Stimulated activated CD4-positive, alpha-beta T cell treated with anti-CD3 and anti-CD28 coated beads, Interleukin-4, amount 100 ng/mL, for 4 hours (primary cell): ENCODE results near the gene SLC16A7.

Experiments
- DNase-seq, 2 experiments: peaks; one replicate each; pipeline ENCODE4 v3.0.0-alpha.2; 2020

The SLC16A7 gene

DNA sequence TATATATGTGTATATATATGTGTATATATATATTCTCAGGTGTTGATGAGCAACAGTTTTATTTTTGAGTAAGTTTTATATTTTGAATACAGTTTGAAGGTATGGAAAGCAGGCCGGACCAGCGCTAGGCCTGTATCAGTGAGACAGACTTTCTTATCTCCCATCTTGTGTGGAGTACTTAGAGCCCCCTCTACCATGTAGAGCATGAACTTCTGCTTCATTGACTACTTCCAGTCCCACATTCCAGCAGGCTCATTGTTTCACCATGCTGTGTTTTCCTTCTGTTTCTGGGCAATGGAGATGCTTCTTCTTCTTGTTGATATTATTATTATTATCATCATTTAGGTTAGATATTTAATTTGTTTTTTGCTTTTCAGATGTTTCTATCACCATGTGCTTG lies 76.4 kb downstream of the SLC16A7 start:
- DNase-seq, result no peak

DNA sequence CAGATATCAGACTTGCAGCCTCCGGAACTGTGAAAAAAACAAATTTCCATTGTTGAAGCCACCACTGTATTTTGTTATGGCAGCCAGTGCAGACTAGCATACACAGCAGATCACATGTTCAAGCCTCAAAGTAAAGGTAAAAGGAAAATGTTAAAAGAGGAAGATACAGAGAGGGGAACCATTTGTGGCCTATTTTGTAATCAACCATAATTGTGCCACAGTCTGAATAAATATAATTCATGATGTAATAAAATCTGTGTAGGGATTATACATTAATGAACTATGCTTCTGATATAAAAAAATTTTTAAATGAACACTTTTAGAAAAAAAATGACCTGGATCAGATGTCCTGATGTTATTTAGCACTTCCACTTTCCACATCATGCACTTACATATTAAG lies 79.6 kb downstream of the SLC16A7 start:
- no peak for DNase-seq

DNA sequence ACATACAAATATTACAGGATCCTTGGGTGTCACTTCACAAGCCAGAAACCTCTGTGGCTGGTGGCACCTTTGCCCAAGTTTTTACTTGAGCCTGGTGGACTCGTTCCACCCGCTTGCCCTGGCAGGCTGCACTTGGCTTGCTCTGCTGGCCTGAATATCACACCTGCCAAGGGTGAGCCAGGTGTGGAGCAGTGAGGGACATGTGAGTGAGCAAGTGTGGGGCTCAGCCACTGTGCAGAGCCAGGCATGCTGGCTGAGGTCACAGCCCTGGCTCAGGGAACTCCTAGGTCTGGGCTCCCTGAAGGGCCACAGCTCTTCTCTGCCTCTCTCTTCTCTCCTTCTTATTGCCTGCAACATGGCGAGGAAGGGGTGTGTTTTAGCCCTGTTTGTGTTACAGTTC lies 82.0 kb downstream of the SLC16A7 start:
- DNase-seq, result no peak

DNA sequence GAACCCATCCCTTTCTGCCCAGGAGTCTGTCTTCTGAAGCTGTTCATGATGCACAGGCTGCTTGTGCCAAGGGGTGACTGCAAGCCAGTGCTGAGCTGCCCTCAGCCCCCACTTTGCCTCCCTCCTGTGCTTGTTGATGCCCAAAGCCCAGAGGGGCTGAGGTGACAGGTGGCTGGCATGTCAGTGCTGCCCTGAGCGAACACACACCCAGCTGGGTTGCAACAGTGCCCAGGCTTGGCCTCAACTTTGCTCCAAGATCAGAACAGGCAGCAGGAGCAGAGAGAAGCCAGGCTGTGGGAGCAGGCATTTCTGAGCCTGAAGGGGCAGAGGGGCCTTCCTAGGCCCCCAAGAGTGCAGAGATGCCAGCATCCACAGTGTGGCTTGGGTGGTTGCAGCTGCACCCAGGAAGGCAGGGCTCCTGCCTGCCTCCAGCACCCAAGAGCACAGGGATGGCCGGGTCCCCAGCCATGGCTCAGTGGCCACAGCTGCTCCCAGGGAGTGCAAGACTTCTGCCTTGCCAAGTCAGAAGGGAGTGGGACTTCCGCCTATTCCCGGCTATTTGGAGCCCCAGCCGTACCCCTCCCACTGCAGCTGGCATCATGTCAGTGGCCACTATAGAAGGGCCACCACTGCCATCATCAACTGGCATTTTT lies 83.1 kb downstream of the SLC16A7 start:
- no peak for DNase-seq

DNA sequence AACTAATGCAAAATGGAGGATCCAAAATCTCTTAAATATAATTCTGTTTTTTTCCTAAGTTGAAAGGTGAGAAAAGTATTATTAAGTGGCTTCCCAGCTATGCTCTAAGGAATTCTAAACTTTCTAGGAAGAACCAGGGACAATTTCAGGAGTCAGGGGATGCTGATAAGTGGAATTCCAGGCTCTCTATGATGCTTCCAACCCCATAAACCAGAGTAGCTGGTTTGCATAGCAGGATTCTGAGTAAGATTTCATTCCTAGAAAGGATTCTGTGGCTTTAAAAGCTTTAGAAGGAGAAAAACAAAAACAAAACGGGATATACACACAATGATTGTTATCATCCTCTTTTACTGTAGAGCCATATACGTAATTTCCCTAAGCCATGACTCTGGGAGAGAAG lies 93.9 kb downstream of the SLC16A7 start:
- DNase-seq, result no peak

DNA sequence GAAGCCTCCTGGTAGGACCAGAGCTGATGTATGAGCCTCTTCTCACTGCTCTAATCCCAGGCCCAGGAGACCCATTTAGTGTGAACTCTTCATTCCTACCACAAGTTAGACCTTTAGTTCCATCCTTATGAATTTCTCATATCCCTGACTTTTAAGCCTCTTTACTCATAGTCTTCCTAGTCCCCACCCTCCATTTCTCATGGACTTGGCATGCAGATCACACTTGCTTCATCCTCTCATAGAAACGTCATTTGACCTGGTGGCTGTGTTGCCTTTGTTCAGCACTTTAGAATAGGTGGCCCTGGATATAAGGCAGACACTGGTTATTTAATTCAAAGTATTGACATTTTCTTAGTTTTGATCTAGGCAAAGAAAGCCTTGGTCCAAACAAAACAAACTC lies 99.5 kb downstream of the SLC16A7 start:
- DNase-seq, result no peak

DNA sequence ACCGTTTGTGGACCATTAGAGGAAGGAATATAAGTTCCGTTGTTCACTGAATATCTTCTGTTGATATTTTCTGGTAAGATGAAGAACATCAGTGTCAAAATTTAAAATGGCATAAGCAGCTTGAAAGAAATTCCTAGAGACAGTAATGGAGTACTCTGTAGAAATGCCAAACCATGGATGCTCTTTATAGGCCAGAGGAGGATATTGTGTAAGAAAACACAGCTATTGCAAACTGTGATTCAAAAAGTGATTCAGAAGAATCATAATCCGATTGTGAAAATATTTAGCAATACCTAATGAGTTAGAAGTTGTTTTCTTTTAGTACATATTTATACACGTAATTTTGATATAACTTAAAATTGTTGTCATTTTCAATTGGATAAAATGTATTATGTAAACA lies 102.8 kb downstream of the SLC16A7 start:
- no peak for DNase-seq

- no peak for DNase-seq
These were observed 103.8 kb downstream of the SLC16A7 start for GRCh38 chr12:59699421-59700152.

- no peak for DNase-seq
These were observed 104.3 kb downstream of the SLC16A7 start for GRCh38 chr12:59700153-59700450.

DNA sequence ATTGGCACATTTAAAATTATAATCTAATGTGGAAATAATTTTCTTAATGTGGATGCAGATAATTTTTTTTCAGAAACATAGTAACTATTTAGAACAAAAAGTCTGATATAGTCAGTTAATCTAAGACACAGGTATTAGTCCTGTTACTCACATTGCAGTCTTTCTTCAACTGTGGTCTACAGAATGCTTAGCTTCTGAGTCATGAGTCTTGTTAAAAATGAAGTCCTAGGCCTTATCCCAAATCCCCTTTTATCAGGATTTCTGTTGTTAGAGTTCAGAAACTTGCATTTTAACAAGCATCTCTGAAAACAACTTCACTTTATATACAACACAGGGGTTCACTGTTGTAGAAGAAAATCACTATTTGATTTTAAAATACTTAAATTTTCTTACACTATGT lies 112.2 kb downstream of the SLC16A7 start:
- no peak for DNase-seq

- DNase-seq, result no peak
These were observed 112.7 kb downstream of the SLC16A7 start for GRCh38 chr12:59708484-59708883.

- no peak for DNase-seq
These were observed 114.3 kb downstream of the SLC16A7 start for GRCh38 chr12:59710004-59710628.

- DNase-seq, result no peak
These were observed 115.1 kb downstream of the SLC16A7 start for GRCh38 chr12:59710964-59711363.

- DNase-seq, result no peak
These were observed 119.6 kb downstream of the SLC16A7 start for GRCh38 chr12:59715434-59715833.

DNA sequence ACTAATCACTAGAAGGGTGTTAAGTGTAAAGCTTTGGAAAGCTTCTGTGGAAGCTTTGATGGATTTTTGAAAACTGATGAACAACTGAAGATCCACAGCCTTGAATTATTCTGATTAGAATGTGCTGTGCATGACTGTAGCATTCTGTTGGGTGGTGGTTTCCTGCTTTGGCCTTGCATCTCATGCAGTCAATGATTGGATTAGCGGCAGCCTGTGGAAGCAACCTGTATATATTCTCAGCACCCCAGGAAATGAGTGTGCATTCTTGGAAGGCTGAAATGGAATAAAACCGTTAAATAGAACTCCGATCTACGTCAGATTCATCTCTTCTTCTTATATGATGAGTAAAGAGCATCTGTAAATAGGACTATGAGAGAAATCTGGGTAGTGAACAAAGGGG lies 120.2 kb downstream of the SLC16A7 start:
- no peak for DNase-seq

- DNase-seq, result no peak
These were observed 121.6 kb downstream of the SLC16A7 start for GRCh38 chr12:59717436-59717835.

DNA sequence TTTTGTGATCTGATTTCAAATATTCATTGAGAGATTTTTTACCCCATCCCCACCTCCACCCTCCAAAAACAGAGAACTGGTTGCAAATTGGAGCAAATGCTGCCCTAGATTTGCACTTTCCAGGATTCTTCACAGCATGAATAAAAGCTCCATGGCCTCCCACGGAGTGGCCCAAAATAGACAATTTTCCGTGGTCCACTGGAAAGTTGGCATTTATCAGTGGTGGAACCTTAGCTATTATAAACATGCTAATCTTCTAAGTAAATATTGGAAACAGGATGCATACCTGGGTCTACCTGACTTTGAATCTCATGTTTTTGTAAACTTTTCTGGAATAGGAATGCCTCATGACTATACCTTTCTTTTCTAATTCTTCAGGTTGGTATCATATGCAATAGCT lies 123.9 kb downstream of the SLC16A7 start:
- no peak for DNase-seq

- DNase-seq, result no peak
These were observed 127.7 kb downstream of the SLC16A7 start for GRCh38 chr12:59723520-59723919.

GRCh38 chr12:59724011-59724695 lies 128.3 kb downstream of the SLC16A7 start:
- no peak for DNase-seq

- no peak for DNase-seq
These were observed 137.4 kb downstream of the SLC16A7 start for GRCh38 chr12:59733200-59733599.

- no peak for DNase-seq
These were observed 138.5 kb downstream of the SLC16A7 start for GRCh38 chr12:59734371-59734770.

DNA sequence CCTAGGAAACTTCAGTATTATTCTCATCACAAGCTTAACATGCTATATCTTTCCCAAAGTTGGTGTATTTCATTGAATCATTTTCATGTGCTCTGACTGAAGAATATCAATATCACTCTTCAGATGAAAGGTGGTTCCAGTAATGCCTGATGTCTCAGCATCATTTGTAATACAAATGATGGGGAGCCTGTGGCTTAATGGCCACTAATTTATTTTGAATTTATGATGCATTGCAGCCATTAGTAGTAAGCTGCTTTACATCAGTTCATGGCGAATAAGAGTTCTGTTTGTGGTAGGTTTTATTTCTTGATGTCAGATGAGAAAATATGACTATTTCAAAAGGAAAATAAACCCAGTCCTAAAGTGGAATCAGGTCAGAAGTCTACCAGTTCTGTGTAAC lies 139.4 kb downstream of the SLC16A7 start:
- no peak for DNase-seq

GRCh38 chr12:59736359-59736758 lies 140.5 kb downstream of the SLC16A7 start:
- DNase-seq, result no peak

DNA sequence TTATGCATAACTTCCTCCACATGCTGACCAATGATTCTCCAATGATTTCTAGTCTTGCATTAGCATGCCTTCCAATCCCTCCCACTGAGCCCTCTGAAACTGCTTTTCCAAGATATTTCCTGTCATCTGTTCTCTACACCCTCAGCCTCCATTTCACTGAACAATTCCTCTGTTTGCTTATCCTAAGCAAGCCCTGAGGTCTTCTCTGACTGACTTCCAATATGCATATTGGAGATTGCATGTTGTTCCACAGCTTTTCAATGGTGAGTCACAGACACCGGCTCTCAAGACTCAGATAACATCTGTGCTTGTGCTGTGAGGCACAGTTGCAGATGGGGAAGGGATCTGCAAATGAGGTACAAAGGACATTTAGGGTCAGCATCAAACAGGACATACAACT lies 141.0 kb downstream of the SLC16A7 start:
- no peak for DNase-seq
